Right lobe of liver (tissue), 6 donors: ENCODE results near the gene CEP170B. TPM values are rescaled to one million over a fixed set of nuclear protein-coding genes. Genes with fewer than 3 reads are reported as not detected.

ENCODE experiments used
- ATAC-seq, 4 donors: fragments of 200-7000 bp; cut with Tn5 transposase; one replicate each; pipeline ENCODE4 v1.9.1; 2020; ENCODE audit warnings: mild to moderate bottlenecking in 4 of 4, moderate library complexity in 4 of 4
- DNase-seq, 3 donors: peaks; one replicate each; pipeline ENCODE4 v3.0.0-alpha.2; 2020
- H3K27ac ChIP-seq, 3 donors: fragments of 200-600 bp; one replicate each; pipeline ENCODE4 v1.8.0; 2022
- H3K27me3 ChIP-seq, 2 donors: fragments of 200-600 bp; one replicate each; pipeline ENCODE4 v1.8.0; 2022
- H3K36me3 ChIP-seq, 4 donors: fragments of 200-600 bp; sonication (generic) in 1 of 4; one replicate each; pipeline versions ENCODE4 v1.5.1 to v1.8.0; 2017 to 2022; ENCODE audit warnings: control low read depth in 1 of 4
- H3K4me1 ChIP-seq, 4 donors: fragments of 200-600 bp; sonication (generic) in 1 of 4; one replicate each; pipeline versions ENCODE4 v1.5.1 to v1.8.0; 2017 to 2022; ENCODE audit warnings: control low read depth in 1 of 4
- H3K4me3 ChIP-seq, 3 donors: fragments of 200-600 bp; one replicate each; pipeline ENCODE4 v1.8.0; 2022
- H3K9me3 ChIP-seq, 4 donors: fragments of 200-600 bp; sonication (generic) in 1 of 4; one replicate each; pipeline versions ENCODE4 v1.5.1 to v1.8.0; 2017 to 2022; ENCODE audit warnings: control low read depth in 1 of 4
- POLR2A ChIP-seq: fragments of 450-650 bp; IDR thresholded peaks from one replicate; pipeline ENCODE4 v1.6.1; 2017; ENCODE audit warnings: antibody characterized with exemption, mild to moderate bottlenecking
- WGBS: methylation state at CpG from one replicate; pipeline ENCODE4 v1.1.6; 2018; ENCODE audit warnings: low coverage, low lambda C conversion rate; ENCODE audit not compliant: insufficient coverage; ENCODE audit errors: missing lambda C conversion rate; 5-methylcytosine and 5-hydroxymethylcytosine counted together
- intact Hi-C, 2 donors: fragments of 100-400 bp; cut with DNase I; formaldehyde crosslinking; loops; one replicate each; pipeline versions ENCODE4 v1.11.2 to v1.14.1; 2022
- total RNA-seq, 6 experiments: library from RNA; depleted of rRNA in 2 of 6; stranded (reverse); fragments of >200 nt in 2 of 6; fragmentation: NEBNext Ultra II Directional in 3 of 6; extraction: Animal tissue kit (Norgen Biotek cat#: 25700) in 3 of 6; gene quantifications; one replicate each; pipeline versions ENCODE4 v1.1.0 to v1.2.4, GENCODE V29; 2016 to 2023
- TF ChIP-seq, protein P1 (sequence below), 4 donors: fragments of 200-600 bp in 3 of 4; fragments of 450-650 bp in 1 of 4; IDR thresholded peaks; one replicate each; pipeline versions ENCODE4 v1.5.1 to v1.8.0; 2016 to 2022; ENCODE audit warnings: antibody characterized with exemption in 4 of 4, mild to moderate bottlenecking in 2 of 4
- donor health status: DM: no; HTN: yes; CAD: no.
- donor health status: DM: no; HTN: no; CAD: no.
- donor health status: DM: no; HTN: no; CAD: no.
- donor health status: DM: no; HTN: yes; CAD: no.
- donor health status: DM: no; HTN: yes; CAD: no.

CEP170B gene
- total RNA-seq, 6 experiments from 2014 or later = 13.2 to 22.4 (median 16.8) TPM

DNA sequence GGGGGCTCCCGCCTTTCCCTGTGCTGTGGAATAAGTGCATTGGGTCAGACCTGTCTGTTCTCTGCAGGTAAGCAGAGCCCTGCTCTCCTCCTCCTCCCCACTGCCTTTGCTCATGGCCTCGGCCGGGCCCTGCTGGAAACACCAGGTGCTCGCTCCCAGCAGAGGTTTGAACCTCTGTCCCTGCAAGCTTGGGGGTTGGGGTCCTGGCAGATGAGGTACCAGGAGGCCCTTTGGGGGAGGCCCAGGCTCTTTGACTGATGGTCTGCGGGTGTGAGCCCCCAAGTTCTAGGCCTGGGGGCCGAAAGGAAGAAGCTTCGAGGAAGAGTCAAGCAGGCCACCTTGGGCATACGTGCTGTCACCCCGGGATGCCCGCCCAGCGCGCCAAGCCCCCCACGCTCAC lies 22.1 kb upstream of the CEP170B start:
- peak overlapping the region in 1 of 3 donors; percentile 29 for H3K4me3 ChIP-seq
- no peaks in the 10 kb centered on the region for H3K9me3 ChIP-seq
- peaks cover 0 to 15% of the 10 kb centered on the region in 2 donors for H3K27me3 ChIP-seq
- no peak for TF ChIP-seq POLR2A
- TF ChIP-seq, protein P1, sequence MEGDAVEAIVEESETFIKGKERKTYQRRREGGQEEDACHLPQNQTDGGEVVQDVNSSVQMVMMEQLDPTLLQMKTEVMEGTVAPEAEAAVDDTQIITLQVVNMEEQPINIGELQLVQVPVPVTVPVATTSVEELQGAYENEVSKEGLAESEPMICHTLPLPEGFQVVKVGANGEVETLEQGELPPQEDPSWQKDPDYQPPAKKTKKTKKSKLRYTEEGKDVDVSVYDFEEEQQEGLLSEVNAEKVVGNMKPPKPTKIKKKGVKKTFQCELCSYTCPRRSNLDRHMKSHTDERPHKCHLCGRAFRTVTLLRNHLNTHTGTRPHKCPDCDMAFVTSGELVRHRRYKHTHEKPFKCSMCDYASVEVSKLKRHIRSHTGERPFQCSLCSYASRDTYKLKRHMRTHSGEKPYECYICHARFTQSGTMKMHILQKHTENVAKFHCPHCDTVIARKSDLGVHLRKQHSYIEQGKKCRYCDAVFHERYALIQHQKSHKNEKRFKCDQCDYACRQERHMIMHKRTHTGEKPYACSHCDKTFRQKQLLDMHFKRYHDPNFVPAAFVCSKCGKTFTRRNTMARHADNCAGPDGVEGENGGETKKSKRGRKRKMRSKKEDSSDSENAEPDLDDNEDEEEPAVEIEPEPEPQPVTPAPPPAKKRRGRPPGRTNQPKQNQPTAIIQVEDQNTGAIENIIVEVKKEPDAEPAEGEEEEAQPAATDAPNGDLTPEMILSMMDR (IDR thresholded peaks at IDR 0.05) = no peak
- intact Hi-C loops = no loop called here
- H3K36me3 ChIP-seq = no peaks in the 10 kb centered on the region
- no peak overlapping the region for H3K27ac ChIP-seq
- WGBS = 0% methylated on average over 1 of the region's 13 CpGs
- DNase-seq = peak in 1 of 3 donors; percentile 39
- H3K4me1 ChIP-seq = peaks cover 0 to 11% (median 4%) of the 10 kb centered on the region in 4 donors
- ATAC-seq = peak in 1 of 4 donors; percentile 18

DNA sequence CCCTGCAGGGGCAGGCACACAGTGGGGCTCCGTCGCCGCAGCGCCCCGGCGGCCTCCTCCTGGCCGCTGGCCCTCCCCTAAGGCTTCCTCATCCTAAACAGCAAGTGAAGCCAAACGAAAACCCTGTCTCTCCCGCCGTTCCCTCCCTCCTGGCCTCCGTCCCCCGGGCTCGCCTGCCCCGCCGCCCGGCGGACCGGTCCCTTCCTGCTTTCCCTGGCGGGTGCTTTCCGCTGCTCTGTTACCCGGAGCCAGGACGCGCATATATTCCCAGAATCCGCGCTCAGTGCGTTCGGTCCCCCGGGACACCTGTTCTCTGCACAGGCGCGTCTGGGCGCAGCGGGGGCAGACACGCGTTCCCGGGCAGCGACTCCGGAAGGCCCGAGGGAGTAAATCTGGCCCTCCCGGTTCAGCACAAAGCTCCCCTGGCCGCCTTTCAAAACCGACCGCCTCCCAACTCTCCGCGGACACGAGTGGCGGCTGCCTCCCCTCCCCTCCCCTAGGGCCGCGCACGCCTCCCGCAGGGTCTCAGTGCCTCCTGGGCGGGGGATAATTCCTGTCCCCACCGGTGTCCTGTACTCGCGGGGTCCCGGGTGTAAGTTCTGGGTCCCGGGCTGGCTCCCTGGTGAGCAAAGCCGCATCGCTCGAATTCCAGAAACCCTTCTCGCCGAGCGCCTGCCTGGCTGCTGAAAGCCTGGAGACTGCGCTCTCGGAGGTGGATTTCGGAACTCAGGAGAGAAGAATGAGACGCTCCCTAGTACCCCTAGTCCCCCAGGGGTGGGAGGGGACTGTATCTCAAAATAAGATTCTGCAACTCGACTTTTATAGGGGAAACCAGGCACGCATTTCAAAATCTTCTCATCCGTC lies 21.4 kb upstream of the CEP170B start:
- Histone ChIP-seq H3K27ac (no peak overlapping the region), H3K27me3 (peaks cover 0 to 15% of the 10 kb centered on the region in 2 donors), H3K36me3 (no peaks in the 10 kb centered on the region), H3K4me1 (peaks cover 0 to 11% (median 4%) of the 10 kb centered on the region in 4 donors), H3K9me3 (no peaks in the 10 kb centered on the region), H3K4me3 (peak overlapping the region; percentile 15 to 29 (median 16))
- peak in 1 of 3 donors; percentile 56 for DNase-seq
- no peak for TF ChIP-seq POLR2A
- TF ChIP-seq, protein P1 (IDR thresholded peaks at IDR 0.05) = no peak
- ATAC-seq = peak; percentile 44 to 87 (median 66)
- WGBS = 2% methylated on average over 27 of the region's 69 CpGs
- intact Hi-C loops = no loop called here

DNA sequence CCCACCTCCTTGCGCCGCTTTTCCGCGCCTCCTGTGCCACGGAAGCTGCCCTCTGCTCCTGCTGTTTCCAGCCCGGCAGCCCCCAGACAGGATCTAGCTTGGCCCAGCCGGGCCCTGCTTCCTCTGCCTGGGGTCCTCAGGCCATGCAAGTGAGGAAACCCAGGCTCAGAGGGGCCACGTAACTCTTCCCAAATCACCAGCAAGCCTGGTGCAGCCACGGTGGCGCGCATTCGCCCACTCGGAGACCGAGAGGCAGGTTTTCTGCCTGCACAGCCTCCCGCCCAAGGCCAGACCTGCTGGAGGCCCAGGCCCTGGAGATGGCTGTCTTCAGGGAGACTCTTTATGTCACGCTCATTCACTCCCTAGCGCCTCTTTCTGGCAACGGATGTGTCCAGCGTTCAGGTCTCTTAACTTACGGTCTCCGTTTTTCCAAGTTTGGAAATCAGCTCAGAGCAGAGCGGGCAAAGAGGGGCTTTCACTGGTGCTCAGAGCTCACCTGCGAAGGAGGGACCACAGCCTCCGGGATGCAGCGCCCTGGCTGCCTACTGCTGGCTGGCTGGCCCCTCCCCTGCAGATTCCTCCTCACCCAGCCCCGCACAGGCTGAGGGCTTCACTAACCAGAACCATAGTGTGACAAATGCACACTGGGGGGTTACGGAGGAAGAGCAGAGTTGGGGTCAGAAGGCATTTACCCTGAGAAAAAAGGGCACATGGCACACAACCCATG lies 20.6 kb upstream of the CEP170B start:
- 9% methylated on average over 17 of the region's 27 CpGs for WGBS
- intact Hi-C loops = no loop called here
- DNase-seq = peak in 1 of 3 donors; percentile 46

DNA sequence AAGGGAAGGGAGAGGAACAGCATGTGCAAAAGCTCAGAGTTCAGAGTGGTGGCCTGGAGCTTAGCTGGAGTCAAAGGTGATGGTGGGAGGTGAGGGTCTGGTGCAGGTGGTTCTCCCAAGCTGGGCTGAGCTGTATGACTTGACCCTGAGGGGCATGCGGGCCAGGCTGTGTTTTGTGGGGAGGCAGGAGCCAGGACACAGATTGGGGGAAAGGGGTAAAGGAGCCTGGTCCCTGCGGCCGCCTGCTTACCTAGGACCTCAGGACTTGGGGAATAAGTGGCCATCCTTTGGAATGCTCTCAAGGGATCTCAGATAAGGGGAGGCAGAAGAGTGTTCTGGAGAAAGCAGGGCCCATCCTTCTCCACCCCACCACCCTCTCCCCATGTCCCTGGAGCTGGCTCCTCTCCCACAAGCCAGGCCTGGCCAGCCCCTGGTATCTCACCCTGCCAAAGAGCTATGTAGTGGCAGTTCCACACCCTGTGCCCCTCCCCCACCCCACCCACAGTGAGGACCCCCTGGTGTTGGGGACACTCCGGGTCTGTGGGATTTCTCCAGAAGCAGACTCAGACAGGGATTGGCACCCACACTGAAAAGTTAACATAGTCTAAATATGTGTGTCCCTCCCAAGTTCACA lies 19.9 kb upstream of the CEP170B start:
- peaks cover 0 to 15% of the 10 kb centered on the region in 2 donors for H3K27me3 ChIP-seq
- intact Hi-C loops = no loop called here

More for the DNA sequence above, 20.6 kb upstream of the CEP170B start:
- TF ChIP-seq POLR2A = no peak
- TF ChIP-seq, protein P1 (IDR thresholded peaks at IDR 0.05) = no peak
- Histone ChIP-seq H3K9me3 (no peaks in the 10 kb centered on the region), H3K27me3 (peaks cover 0 to 15% of the 10 kb centered on the region in 2 donors), H3K4me3 (no peak overlapping the region), H3K36me3 (no peaks in the 10 kb centered on the region), H3K4me1 (peaks cover 0 to 11% (median 4%) of the 10 kb centered on the region in 4 donors), H3K27ac (no peak overlapping the region)
- peak in 3 of 4 donors; percentile 15 to 41 (median 20) for ATAC-seq

More for the DNA sequence above, 19.9 kb upstream of the CEP170B start:
- Histone ChIP-seq H3K4me1 (peaks cover 0 to 11% (median 4%) of the 10 kb centered on the region in 4 donors), H3K9me3 (no peaks in the 10 kb centered on the region), H3K36me3 (no peaks in the 10 kb centered on the region), H3K4me3 (no peak overlapping the region), H3K27ac (no peak overlapping the region)
- DNase-seq = peak in 1 of 3 donors; percentile 37
- TF ChIP-seq, protein P1 (IDR thresholded peaks at IDR 0.05) = no peak
- TF ChIP-seq POLR2A = no peak
- WGBS = 75% methylated on average over 4 of the region's 4 CpGs
- no peak for ATAC-seq
